Mesendoderm (in vitro differentiated cells): ENCODE results near the gene IFT52.

Source experiments
- DNase-seq: peaks from one replicate; pipeline ENCODE4 v3.0.0; 2013
- H2AK5ac ChIP-seq: 2 replicates; pipeline ENCODE4 v1.6.1; 2013; ENCODE audit warnings: low read length, inconsistent platforms
- H2BK120ac ChIP-seq: 2 replicates; pipeline ENCODE4 v1.6.1; 2013; ENCODE audit warnings: low read depth, mild to moderate bottlenecking, low read length, moderate library complexity, mixed read lengths
- H2BK15ac ChIP-seq: replicated peaks from 2 replicates; pipeline ENCODE4 v1.6.1; 2013; ENCODE audit warnings: low read depth, mild to moderate bottlenecking, moderate library complexity
- H2BK5ac ChIP-seq: 2 replicates; pipeline ENCODE4 v1.6.1; 2013; ENCODE audit warnings: low read length, inconsistent platforms
- H3K18ac ChIP-seq: 2 replicates; pipeline ENCODE4 v1.6.1; 2013; ENCODE audit warnings: mild to moderate bottlenecking, low read length, mixed read lengths
- H3K23ac ChIP-seq: one replicate; pipeline ENCODE4 v1.6.1; 2013; ENCODE audit warnings: low read length
- H3K27ac ChIP-seq: 2 replicates; pipeline ENCODE4 v1.5.1; 2013; ENCODE audit warnings: low read depth, mild to moderate bottlenecking, inconsistent platforms, low read length, moderate library complexity
- H3K27me3 ChIP-seq: 2 replicates; pipeline ENCODE4 v1.6.1; 2013; ENCODE audit warnings: low read length, control low read depth, mild to moderate bottlenecking, inconsistent platforms; ENCODE audit not compliant: insufficient read depth, poor library complexity
- H3K36me3 ChIP-seq: 2 replicates; pipeline ENCODE4 v1.6.1; 2013; ENCODE audit warnings: low read length, inconsistent platforms; ENCODE audit not compliant: control insufficient read depth, insufficient read depth
- H3K4ac ChIP-seq: one replicate; pipeline ENCODE4 v1.6.1; 2013; ENCODE audit warnings: low read depth, mild to moderate bottlenecking, low read length, moderate library complexity
- H3K4me1 ChIP-seq: 2 replicates; pipeline ENCODE4 v1.6.1; 2013; ENCODE audit warnings: low read depth, low read length, inconsistent platforms; ENCODE audit not compliant: control insufficient read depth
- H3K4me2 ChIP-seq: 2 replicates; pipeline ENCODE4 v1.6.1; 2013; ENCODE audit warnings: low read length
- H3K4me3 ChIP-seq: 2 replicates; pipeline ENCODE4 v1.5.1; 2013; ENCODE audit warnings: mild to moderate bottlenecking, low read length
- H3K56ac ChIP-seq: one replicate; pipeline ENCODE4 v1.6.1; 2013; ENCODE audit warnings: low read length
- H3K79me1 ChIP-seq: 2 replicates; pipeline ENCODE4 v1.6.1; 2013; ENCODE audit warnings: low read length, inconsistent platforms
- H3K79me2 ChIP-seq: 2 replicates; pipeline ENCODE4 v1.6.1; 2013; ENCODE audit warnings: mild to moderate bottlenecking, low read length; ENCODE audit not compliant: control insufficient read depth, insufficient read depth
- H3K9ac ChIP-seq: 2 replicates; pipeline ENCODE4 v1.6.1; 2013; ENCODE audit warnings: low read length, inconsistent platforms
- H4K5ac ChIP-seq: one replicate; pipeline ENCODE4 v1.6.1; 2013; ENCODE audit warnings: low read length
- H4K8ac ChIP-seq: one replicate; pipeline ENCODE4 v1.6.1; 2013; ENCODE audit warnings: low read depth, mild to moderate bottlenecking, control low read depth, low read length, moderate library complexity
- WGBS: extraction: QIAGEN DNeasy Blood & Tissue Kit; methylation state at CpG from one replicate; pipeline ENCODE4 v1.1.7; 2013; ENCODE audit warnings: low lambda C conversion rate, missing lambda C conversion rate; ENCODE audit not compliant: insufficient coverage; ENCODE audit errors: extremely low coverage; 5-methylcytosine and 5-hydroxymethylcytosine counted together

The IFT52 gene

DNA sequence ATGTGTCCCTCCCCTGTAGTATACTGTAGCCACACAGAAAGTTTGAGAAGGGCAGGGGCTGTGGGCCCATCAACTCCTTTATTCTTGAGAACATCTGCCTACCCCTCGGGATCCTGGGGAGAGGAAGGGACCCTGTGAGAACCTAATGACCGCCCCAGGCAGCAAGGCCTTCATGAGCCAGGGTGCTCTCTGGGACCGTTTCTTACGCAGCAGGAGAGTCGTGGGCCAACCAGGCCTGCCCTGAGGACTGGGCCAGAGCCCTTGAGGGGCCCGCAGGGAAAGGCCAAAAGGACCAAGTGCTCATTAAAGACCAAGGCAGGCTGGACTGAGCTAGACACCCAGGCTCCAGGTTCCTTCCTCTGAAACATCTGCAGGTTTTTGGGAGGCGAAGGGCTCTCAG lies 26.7 kb upstream of the IFT52 start:
- H3K4ac ChIP-seq: no peak overlapping the region
- H4K5ac ChIP-seq: no peak overlapping the region
- H3K27ac ChIP-seq: no peak overlapping the region
- H2BK120ac ChIP-seq: no peak overlapping the region
- no peak overlapping the region for H3K23ac ChIP-seq
- DNase-seq: no peak
- no peaks in the 10 kb centered on the region for H3K79me1 ChIP-seq
- H3K9ac ChIP-seq: no peak overlapping the region
- H2BK15ac ChIP-seq: no peak overlapping the region
- no peaks in the 10 kb centered on the region for H3K4me1 ChIP-seq
- H3K4me3 ChIP-seq: no peak overlapping the region
- H3K79me2 ChIP-seq: no peaks in the 10 kb centered on the region
- H3K4me2 ChIP-seq: no peak overlapping the region
- H3K56ac ChIP-seq: no peak overlapping the region
- no peak overlapping the region for H3K18ac ChIP-seq
- no peak overlapping the region for H2AK5ac ChIP-seq
- no peak overlapping the region for H4K8ac ChIP-seq
- WGBS: no CpG with 5 or more reads among the region's 7 CpGs
- H3K36me3 ChIP-seq: no peaks in the 10 kb centered on the region
- no peaks in the 10 kb centered on the region for H3K27me3 ChIP-seq
- H2BK5ac ChIP-seq: no peak overlapping the region

DNA sequence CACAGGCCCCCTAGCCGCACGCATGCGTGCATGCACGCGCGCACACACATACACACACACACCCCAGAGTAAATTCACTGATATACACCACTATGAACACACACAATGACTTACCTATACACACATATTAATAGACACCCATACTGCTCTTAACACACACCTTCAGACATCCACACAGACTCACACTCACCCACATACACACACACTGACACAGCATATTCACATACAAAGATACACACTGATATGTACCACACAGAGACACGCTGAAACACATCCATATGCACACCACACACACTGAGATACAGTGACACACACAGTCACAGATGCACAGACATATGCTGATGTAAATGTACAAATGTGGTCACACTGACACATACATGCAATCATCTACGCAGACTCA lies 26.3 kb upstream of the IFT52 start:
- no peaks in the 10 kb centered on the region for H3K4me1 ChIP-seq
- no peaks in the 10 kb centered on the region for H3K79me1 ChIP-seq
- no peaks in the 10 kb centered on the region for H3K27me3 ChIP-seq
- H3K4me2 ChIP-seq: no peak overlapping the region
- no peak overlapping the region for H2BK15ac ChIP-seq
- no peak overlapping the region for H3K18ac ChIP-seq
- H3K4ac ChIP-seq: no peak overlapping the region
- no peak overlapping the region for H3K9ac ChIP-seq
- no peaks in the 10 kb centered on the region for H3K79me2 ChIP-seq
- no peak overlapping the region for H3K56ac ChIP-seq
- no peak overlapping the region for H2BK5ac ChIP-seq
- no peak overlapping the region for H3K27ac ChIP-seq
- H4K8ac ChIP-seq: no peak overlapping the region
- no CpG with 5 or more reads among the region's 8 CpGs for WGBS
- DNase-seq: no peak
- no peak overlapping the region for H3K4me3 ChIP-seq
- H4K5ac ChIP-seq: no peak overlapping the region
- no peak overlapping the region for H3K23ac ChIP-seq
- no peak overlapping the region for H2AK5ac ChIP-seq
- no peak overlapping the region for H2BK120ac ChIP-seq
- H3K36me3 ChIP-seq: no peaks in the 10 kb centered on the region

DNA sequence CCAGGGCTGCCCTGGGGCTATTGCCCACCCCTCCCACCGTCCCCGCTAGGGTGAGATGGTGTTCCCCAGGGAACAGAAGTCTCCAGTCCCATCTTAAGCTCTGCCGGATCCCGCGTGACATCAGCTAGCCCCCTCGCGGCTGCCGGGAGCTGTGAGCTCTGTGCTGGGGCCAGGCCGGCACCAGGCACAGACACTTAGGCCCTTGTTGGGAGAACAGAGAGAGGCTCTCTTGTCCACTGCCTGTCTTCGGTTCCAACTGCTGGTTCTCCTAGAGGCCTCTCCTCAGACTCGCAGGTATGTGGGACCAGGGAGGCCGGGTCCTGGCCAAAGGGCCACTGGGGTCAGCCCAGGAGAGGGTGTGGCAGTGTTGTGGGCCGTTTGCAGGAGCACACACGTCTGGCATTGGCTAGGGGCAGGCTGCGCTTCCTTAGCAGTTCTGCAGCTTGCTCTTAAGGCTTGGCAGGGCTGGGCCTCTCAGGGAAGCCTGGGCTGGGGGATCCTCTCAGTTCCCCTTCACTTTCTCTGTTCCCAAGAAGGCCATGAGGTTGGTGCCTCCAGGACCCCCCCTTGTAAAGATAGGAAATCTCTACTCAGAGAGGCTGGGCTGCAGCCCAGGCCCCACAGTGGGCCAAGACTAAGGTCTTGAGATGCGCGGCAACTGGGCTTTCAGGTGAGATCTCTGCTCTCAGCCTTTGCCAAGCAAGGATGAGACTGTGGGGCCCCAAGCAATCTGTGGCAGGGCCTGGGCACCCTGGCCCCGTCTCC lies 25.6 kb upstream of the IFT52 start:
- Histone ChIP-seq H2BK15ac (no peak overlapping the region), H3K4me3 (no peak overlapping the region), H3K56ac (no peak overlapping the region), H3K9ac (no peak overlapping the region), H3K36me3 (no peaks in the 10 kb centered on the region), H3K79me1 (no peaks in the 10 kb centered on the region), H3K79me2 (no peaks in the 10 kb centered on the region), H4K5ac (no peak overlapping the region), H3K27me3 (no peaks in the 10 kb centered on the region), H3K4ac (no peak overlapping the region), H2BK5ac (no peak overlapping the region), H4K8ac (no peak overlapping the region), H3K23ac (no peak overlapping the region), H3K18ac (no peak overlapping the region), H2AK5ac (no peak overlapping the region), H3K27ac (no peak overlapping the region), H3K4me1 (no peaks in the 10 kb centered on the region), H2BK120ac (no peak overlapping the region), H3K4me2 (no peak overlapping the region)
- no peak for DNase-seq
- WGBS: no CpG with 5 or more reads among the region's 18 CpGs

DNA sequence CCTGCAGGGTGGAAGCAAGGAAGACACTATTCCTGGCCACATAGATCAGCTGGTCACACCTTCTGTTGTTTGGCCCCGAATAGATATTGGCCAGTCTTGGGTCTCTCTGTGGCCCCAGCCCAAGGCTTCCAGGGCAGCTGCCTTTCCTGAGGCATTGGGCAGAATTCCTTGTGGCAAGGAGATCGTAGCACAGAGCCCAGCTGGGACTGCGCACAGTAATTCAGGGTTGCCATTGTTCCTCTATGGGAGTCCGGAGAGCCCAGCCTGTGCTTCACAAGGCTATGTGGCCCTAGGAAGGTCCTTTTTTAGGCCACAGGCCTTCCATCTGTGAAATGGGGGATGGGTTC lies 25.0 kb upstream of the IFT52 start:
- Histone ChIP-seq H3K27ac (no peak overlapping the region), H3K79me1 (no peaks in the 10 kb centered on the region), H3K36me3 (no peaks in the 10 kb centered on the region), H3K9ac (no peak overlapping the region), H3K4me1 (no peaks in the 10 kb centered on the region), H3K4me3 (no peak overlapping the region), H3K23ac (no peak overlapping the region), H2AK5ac (no peak overlapping the region), H3K4ac (no peak overlapping the region), H3K4me2 (no peak overlapping the region), H4K5ac (no peak overlapping the region), H3K79me2 (no peaks in the 10 kb centered on the region), H3K18ac (no peak overlapping the region), H3K56ac (no peak overlapping the region), H4K8ac (no peak overlapping the region), H2BK15ac (no peak overlapping the region), H3K27me3 (no peaks in the 10 kb centered on the region), H2BK120ac (no peak overlapping the region), H2BK5ac (no peak overlapping the region)
- no CpG with 5 or more reads among the region's 4 CpGs for WGBS
- DNase-seq: no peak

DNA sequence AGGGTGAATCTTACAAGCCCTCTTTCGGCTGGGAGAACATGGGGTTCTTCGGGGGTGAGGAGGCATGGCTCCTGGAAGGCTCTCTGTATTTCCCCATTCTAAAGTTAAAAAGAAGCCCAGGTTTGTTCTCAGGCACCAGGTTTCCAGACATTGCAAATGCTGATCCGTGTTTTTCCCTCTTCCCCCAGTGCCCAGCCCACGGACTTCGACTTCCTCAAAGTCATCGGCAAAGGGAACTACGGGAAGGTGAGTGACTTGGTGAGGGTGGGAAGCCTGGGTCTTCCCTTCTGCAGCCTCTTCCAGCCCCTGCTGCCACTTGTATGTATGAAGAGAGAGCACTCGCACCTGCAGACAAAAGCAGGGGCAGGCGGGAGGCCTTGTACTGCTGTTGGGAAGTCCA lies 23.3 kb upstream of the IFT52 start:
- no peaks in the 10 kb centered on the region for H3K4me1 ChIP-seq
- no peak overlapping the region for H3K18ac ChIP-seq
- no peak for DNase-seq
- no peak overlapping the region for H2BK5ac ChIP-seq
- no peak overlapping the region for H3K9ac ChIP-seq
- H3K23ac ChIP-seq: no peak overlapping the region
- H4K5ac ChIP-seq: no peak overlapping the region
- no peak overlapping the region for H3K56ac ChIP-seq
- H3K4ac ChIP-seq: no peak overlapping the region
- no peak overlapping the region for H3K27ac ChIP-seq
- H3K4me2 ChIP-seq: no peak overlapping the region
- H2AK5ac ChIP-seq: no peak overlapping the region
- no peaks in the 10 kb centered on the region for H3K79me1 ChIP-seq
- H2BK120ac ChIP-seq: no peak overlapping the region
- no peaks in the 10 kb centered on the region for H3K79me2 ChIP-seq
- no peak overlapping the region for H2BK15ac ChIP-seq
- H4K8ac ChIP-seq: no peak overlapping the region
- no peak overlapping the region for H3K4me3 ChIP-seq
- WGBS: no CpG with 5 or more reads among the region's 9 CpGs
- H3K36me3 ChIP-seq: no peaks in the 10 kb centered on the region
- no peaks in the 10 kb centered on the region for H3K27me3 ChIP-seq

DNA sequence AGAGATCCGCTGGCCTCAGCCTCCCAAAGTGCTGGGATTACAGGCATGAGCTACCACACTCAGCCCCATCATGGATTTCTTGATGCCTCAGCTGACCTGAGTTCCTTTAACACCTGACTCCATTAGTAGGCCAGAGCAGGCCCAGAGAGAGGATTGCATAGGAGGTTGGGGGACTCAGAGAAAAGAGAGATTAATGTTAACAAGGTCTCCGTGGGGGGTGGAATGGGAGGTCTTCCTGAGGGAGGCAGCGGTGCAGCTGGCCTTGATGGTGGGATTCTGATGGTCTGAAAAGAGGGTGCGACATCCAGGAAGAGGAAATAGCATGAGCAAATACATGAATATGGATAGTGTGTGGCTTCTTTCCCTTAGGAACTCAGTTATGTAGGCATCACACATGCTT lies 22.0 kb upstream of the IFT52 start:
- H3K4me2 ChIP-seq: no peak overlapping the region
- H3K4me3 ChIP-seq: no peak overlapping the region
- no peak overlapping the region for H2BK15ac ChIP-seq
- H3K4ac ChIP-seq: no peak overlapping the region
- no peaks in the 10 kb centered on the region for H3K4me1 ChIP-seq
- no peaks in the 10 kb centered on the region for H3K36me3 ChIP-seq
- no peak for DNase-seq
- WGBS: no CpG with 5 or more reads among the region's 4 CpGs
- H3K79me2 ChIP-seq: no peaks in the 10 kb centered on the region
- H3K18ac ChIP-seq: no peak overlapping the region
- H2AK5ac ChIP-seq: no peak overlapping the region
- H3K27ac ChIP-seq: no peak overlapping the region
- no peak overlapping the region for H2BK5ac ChIP-seq
- no peak overlapping the region for H3K56ac ChIP-seq
- H3K79me1 ChIP-seq: no peaks in the 10 kb centered on the region
- no peak overlapping the region for H3K9ac ChIP-seq
- no peak overlapping the region for H2BK120ac ChIP-seq
- no peak overlapping the region for H4K5ac ChIP-seq
- H3K23ac ChIP-seq: no peak overlapping the region
- H4K8ac ChIP-seq: no peak overlapping the region
- H3K27me3 ChIP-seq: no peaks in the 10 kb centered on the region
